B cell (primary cell): Measurements from ENCODE around the gene BLOC1S6.

Experiments used
- EZH2 ChIP-seq: IDR thresholded peaks from 2 replicates; pipeline ENCODE4 v1.6.1; 2012; ENCODE audit warnings: borderline replicate concordance, low read depth, mild to moderate bottlenecking, moderate library complexity, low read length; ENCODE audit not compliant: insufficient read depth, poor library complexity, severe bottlenecking
- TF ChIP-seq, protein P1 (sequence below): fragments of 200-600 bp; IDR thresholded peaks from one replicate; pipeline ENCODE4 v1.8.0; 2022; ENCODE audit warnings: antibody characterized with exemption, mild to moderate bottlenecking

- TF ChIP-seq, protein P1, sequence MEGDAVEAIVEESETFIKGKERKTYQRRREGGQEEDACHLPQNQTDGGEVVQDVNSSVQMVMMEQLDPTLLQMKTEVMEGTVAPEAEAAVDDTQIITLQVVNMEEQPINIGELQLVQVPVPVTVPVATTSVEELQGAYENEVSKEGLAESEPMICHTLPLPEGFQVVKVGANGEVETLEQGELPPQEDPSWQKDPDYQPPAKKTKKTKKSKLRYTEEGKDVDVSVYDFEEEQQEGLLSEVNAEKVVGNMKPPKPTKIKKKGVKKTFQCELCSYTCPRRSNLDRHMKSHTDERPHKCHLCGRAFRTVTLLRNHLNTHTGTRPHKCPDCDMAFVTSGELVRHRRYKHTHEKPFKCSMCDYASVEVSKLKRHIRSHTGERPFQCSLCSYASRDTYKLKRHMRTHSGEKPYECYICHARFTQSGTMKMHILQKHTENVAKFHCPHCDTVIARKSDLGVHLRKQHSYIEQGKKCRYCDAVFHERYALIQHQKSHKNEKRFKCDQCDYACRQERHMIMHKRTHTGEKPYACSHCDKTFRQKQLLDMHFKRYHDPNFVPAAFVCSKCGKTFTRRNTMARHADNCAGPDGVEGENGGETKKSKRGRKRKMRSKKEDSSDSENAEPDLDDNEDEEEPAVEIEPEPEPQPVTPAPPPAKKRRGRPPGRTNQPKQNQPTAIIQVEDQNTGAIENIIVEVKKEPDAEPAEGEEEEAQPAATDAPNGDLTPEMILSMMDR, result no peak
- no peak for TF ChIP-seq EZH2
Measured at GRCh38 chr15:45637141-45637540, 50.0 kb downstream of the BLOC1S6 start.
